Body of pancreas (tissue), 4 donors: ENCODE measurements around the gene PTPN9.

Experiments used
- POLR2A ChIP-seq, 3 donors: fragments of 450-650 bp; IDR thresholded peaks; one replicate each; pipeline ENCODE4 v1.6.1; 2016; ENCODE audit warnings: antibody characterized with exemption in 3 of 3, mild to moderate bottlenecking in 2 of 3
- TF ChIP-seq, protein P1 (sequence below), 7 experiments: fragments of 450-650 bp in 4 of 7; fragments of 200-600 bp in 3 of 7; sonication (generic) in 3 of 7; IDR thresholded peaks; one replicate each; pipeline ENCODE4 v1.5.1; 2016 to 2019; ENCODE audit warnings: antibody characterized with exemption in 7 of 7

DNA sequence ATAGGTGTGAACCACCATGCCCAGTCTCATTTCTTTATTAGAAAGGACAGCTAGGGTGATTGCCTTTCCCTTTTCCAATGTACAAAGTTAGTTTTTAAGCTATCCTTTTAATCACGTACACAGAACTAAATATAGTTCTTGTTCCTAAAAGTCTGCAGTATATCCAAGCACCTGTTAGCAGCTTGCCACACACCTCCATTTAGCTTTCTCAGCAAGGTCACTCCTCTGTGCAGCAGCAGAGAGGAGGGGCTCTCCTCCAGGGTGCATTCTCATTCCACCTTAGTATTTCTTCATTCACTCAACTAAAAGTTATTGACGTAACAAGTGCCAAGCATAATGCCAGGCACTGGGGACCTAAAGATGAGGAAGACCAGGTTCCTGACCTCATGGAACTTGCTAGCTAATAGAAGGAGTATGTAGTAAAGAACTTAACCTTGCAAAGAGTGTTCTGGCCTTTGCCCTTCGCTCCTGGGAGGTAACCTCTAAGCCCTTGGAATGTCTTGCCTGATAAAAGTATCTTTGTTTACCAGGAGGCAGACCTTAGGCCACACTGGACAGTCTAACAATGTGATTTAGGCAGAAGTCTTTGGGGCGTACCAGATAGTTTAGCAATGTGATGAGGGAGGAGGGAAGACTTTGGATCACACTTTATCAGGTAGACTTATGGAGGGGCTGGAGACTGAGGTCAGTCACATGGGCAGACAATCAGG lies 12.7 kb upstream of the PTPN9 start:
- TF ChIP-seq POLR2A (IDR thresholded peaks at IDR 0.05): no peak
- TF ChIP-seq, protein P1, sequence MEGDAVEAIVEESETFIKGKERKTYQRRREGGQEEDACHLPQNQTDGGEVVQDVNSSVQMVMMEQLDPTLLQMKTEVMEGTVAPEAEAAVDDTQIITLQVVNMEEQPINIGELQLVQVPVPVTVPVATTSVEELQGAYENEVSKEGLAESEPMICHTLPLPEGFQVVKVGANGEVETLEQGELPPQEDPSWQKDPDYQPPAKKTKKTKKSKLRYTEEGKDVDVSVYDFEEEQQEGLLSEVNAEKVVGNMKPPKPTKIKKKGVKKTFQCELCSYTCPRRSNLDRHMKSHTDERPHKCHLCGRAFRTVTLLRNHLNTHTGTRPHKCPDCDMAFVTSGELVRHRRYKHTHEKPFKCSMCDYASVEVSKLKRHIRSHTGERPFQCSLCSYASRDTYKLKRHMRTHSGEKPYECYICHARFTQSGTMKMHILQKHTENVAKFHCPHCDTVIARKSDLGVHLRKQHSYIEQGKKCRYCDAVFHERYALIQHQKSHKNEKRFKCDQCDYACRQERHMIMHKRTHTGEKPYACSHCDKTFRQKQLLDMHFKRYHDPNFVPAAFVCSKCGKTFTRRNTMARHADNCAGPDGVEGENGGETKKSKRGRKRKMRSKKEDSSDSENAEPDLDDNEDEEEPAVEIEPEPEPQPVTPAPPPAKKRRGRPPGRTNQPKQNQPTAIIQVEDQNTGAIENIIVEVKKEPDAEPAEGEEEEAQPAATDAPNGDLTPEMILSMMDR (IDR thresholded peaks at IDR 0.05): no peak
